Measurements from ENCODE around the gene RASSF10. TPM values are rescaled to one million over a fixed set of nuclear protein-coding genes. Genes with fewer than 3 reads are reported as not detected.

Gene RASSF10
- total RNA-seq, 4 donors from 2014 or later = 0.12 to 1.7 (median 0.19) TPM; not detected in 1

DNA sequence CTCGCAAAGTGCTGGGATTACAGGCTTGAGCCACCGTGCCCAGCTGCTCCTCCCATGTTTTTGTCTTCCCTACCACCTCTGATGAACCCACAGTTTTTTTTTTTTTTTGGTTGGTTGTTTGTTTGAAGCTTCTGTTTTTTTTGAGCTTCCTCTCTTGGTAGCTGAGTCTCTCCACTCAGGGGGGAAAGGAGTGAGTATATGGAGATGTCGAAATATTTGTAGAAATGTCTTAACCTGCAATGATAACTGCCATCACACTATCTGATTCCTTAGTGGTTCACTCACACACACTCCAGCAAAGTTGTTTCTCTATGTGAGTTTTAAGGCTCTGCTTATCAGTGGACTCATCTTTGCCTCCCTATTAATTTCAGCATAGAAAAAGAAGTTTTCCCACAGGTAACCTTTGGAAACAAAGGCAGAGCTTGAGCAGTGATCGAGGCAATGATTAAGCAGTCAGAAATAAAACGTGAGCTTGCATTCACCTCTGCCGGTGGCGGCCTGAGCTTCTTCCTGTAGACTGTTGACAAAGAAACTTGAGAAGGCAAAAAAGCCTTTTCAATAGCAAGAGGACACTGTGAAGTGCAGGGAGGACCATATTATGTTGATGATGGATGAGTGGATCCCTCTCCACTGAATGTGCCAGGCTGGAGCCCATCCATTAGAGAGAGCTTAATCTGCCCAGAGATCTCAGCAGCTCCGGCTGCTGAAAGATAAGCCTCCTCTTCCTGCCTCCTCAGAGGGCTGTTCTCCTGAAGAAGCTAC lies 29.0 kb upstream of the RASSF10 start:
- TF ChIP-seq, protein P1, sequence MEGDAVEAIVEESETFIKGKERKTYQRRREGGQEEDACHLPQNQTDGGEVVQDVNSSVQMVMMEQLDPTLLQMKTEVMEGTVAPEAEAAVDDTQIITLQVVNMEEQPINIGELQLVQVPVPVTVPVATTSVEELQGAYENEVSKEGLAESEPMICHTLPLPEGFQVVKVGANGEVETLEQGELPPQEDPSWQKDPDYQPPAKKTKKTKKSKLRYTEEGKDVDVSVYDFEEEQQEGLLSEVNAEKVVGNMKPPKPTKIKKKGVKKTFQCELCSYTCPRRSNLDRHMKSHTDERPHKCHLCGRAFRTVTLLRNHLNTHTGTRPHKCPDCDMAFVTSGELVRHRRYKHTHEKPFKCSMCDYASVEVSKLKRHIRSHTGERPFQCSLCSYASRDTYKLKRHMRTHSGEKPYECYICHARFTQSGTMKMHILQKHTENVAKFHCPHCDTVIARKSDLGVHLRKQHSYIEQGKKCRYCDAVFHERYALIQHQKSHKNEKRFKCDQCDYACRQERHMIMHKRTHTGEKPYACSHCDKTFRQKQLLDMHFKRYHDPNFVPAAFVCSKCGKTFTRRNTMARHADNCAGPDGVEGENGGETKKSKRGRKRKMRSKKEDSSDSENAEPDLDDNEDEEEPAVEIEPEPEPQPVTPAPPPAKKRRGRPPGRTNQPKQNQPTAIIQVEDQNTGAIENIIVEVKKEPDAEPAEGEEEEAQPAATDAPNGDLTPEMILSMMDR (IDR thresholded peaks at IDR 0.05) = no peak
- ATAC-seq (ENCODE audit: low FRiP score) = no peak
- DNase-seq (ENCODE audit: low spot score) = no peak

DNA sequence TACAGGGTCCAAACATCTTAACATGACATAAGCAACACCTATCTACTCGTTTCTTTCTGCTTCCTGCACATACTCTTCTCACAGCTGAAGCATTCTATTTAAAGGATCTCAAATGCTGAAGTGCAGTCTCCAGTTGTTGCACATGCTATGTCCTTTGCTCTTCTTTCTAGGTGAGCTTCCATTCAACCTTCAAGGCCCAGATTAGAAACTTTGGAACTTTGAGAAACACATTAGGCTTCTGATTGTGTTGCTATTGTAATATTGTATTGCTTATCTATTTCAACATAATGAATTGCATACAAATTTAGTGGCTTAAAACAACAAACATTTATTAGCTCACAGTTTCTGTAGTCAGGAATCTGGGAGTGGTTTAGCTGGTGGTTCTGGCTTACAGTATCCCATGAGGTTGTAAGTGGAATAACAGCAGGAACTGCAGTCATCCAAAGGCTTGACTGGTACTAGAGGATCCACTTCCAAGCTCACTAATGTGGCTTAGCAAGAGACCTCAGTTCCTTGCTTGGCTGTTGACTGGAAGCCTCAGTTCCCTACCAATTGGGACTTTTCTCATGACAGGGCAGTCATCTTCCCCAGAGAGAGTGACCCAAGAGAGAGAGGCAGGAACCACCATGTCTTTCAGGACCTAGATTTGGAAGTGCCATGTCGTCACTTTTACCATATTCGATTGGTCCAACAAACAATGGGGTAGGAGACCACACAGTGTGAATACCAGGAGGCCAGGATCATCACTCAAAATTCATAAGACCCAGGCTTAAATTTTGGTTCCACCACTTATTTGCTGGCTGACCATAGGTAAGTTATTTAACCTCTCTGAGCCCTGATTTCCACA lies 27.2 kb upstream of the RASSF10 start:
- TF ChIP-seq, protein P1 (IDR thresholded peaks at IDR 0.05) = no peak
- ATAC-seq (ENCODE audit: low FRiP score) (no peak), DNase-seq (ENCODE audit: low spot score) (no peak)

DNA sequence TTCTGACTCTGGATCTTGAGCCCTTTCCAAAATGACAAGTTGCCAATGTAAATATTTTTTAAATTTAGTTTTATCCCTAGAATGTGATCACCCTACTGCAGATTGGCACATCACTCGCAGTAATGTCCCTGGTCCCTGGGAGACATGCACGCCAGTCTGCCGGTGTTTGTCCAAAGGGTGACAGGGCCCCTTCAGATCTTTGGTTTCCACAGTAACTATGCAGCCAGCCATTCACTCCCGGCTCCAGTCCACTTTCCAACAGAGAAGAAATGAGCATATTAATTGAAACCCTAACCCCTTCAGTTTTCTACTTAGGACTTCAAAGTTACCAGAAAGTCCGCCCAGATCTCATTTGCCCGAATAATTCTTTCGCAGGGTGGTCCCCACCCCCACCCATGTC lies 25.8 kb upstream of the RASSF10 start:
- TF ChIP-seq, protein P1 (IDR thresholded peaks at IDR 0.05) = no peak
- DNase-seq (ENCODE audit: low spot score) (no peak), ATAC-seq (ENCODE audit: low FRiP score) (no peak)

DNA sequence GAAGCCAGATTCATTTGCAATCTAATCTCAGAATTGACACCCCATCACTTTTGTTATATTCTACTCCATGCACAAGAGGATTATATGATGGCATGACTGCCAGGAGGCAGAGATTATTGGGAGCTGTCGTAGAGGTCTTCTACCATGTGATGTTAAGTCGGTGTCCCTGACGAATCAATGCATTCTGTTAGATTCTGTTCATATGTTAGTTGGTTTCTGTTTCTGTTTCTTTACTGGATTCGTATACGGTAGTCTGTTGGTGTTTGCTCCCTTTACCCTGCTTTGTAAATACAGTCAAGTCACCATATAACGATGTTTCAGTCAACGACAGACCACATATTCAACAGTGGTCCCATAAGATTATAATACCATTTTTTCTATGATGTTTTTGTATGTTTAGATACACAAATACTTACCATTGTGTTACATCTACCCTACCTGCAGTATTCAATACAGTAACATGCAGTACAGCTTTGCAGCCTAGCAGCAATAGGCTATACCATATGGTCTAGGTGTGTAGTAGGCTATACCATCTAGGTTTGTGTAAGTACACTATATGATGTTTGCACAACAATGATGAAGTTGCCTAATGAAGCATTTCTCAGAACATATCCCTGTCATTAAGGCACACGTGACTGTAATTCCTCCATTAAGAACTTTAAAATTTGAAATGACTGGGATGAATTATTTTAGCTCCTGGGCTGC lies 22.8 kb upstream of the RASSF10 start:
- DNase-seq (ENCODE audit: low spot score) (no peak), ATAC-seq (ENCODE audit: low FRiP score) (no peak)
- TF ChIP-seq, protein P1 (IDR thresholded peaks at IDR 0.05) = no peak

DNA sequence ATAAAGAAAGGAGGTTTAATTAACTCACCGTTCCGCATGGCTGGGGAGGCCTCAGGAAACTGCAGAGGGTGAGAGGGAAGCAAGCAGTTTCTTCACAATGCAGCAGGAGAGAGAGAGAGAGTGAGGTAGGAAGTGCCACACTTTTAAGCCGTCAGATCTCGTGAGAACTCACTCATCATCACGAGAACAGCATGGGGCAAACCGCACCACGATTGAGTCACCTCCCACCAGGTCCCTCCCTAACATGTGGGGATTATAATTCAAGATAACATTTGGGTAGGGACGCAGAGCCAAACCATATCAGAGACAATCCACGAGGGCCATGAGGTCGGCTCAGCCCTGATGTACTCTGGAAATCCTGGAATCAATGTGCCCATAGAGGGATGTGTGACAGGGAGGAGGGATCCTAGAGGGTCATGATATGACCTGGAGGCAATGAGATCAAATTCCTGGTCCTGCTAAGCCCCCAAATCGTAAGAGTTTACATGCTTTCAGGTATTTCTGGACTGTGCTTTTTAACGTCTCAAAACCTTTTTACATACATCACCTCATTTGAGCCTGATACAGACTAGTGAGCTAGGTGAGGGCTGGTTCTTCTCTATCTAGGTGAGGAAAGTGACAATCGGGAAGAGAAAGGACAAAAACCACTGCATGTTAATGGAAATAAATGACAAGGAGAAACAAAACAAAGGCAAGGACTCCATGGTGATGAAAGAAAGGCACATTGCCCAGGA lies 19.5 kb upstream of the RASSF10 start:
- TF ChIP-seq, protein P1 (IDR thresholded peaks at IDR 0.05) = no peak
- DNase-seq (ENCODE audit: low spot score) (no peak), ATAC-seq (ENCODE audit: low FRiP score) (no peak)

DNA sequence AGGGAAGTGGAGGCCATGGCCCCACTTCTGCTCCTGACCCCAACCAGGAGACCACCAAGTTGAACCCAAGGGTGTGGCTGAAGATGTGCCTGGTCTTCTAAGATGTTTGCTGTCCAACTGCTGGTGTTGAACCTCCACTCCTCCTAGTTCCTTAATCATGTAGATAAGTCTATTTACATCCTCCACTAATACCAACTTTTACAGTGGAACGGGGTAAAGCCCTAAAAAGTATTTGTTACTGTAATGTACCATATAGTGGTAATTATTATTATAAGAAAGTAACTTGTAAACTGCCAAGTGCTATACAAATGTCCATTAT lies 19.0 kb upstream of the RASSF10 start:
- TF ChIP-seq, protein P1 (IDR thresholded peaks at IDR 0.05) = no peak
- DNase-seq (ENCODE audit: low spot score) (no peak), ATAC-seq (ENCODE audit: low FRiP score) (no peak)
